ENCODE data around the gene LMAN1L. TPM values are rescaled to one million over a fixed set of nuclear protein-coding genes. Genes with fewer than 3 reads are reported as not detected.

Gene LMAN1L
- total RNA-seq, 4 donors from 2014 or later: 3.5 TPM; not detected in 3

DNA sequence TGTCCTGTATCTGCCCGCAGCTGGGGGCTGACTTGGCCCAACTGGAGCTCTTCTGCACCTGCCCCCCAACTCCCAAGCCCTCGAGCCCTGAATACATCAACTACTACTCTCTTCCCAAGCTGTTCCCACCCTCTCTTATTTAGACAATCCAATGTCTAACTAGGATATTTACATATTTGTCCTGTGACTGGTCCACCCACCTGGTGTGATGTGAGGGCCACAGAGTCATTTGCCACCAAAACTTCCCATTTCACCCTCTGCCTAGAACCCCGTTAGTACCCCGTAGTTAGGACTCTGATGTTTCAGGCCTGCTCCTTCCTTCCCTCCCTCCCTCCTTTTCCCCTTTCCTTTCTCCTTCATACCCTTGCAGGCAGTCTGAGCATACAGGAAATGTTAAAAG, 20.2 kb downstream of the LMAN1L start:
- no peak for DNase-seq
- no peaks in the 10 kb centered on the region for H3K36me3 ChIP-seq
- 71 to 82% methylated on average over 4 of the region's 4 CpGs for WGBS, 2 donors
- H3K27ac ChIP-seq: no peak overlapping the region
- intact Hi-C loops (cut with DNase I): loop anchor here (10.0 kb wide), 1 partner anchor 112 kb away; no protein-coding TSS in a partner anchor
- no peaks in the 10 kb centered on the region for H3K9me3 ChIP-seq
- H3K4me1 ChIP-seq: no peaks in the 10 kb centered on the region
- H3K27me3 ChIP-seq: no peaks in the 10 kb centered on the region
- TF ChIP-seq, protein P1, sequence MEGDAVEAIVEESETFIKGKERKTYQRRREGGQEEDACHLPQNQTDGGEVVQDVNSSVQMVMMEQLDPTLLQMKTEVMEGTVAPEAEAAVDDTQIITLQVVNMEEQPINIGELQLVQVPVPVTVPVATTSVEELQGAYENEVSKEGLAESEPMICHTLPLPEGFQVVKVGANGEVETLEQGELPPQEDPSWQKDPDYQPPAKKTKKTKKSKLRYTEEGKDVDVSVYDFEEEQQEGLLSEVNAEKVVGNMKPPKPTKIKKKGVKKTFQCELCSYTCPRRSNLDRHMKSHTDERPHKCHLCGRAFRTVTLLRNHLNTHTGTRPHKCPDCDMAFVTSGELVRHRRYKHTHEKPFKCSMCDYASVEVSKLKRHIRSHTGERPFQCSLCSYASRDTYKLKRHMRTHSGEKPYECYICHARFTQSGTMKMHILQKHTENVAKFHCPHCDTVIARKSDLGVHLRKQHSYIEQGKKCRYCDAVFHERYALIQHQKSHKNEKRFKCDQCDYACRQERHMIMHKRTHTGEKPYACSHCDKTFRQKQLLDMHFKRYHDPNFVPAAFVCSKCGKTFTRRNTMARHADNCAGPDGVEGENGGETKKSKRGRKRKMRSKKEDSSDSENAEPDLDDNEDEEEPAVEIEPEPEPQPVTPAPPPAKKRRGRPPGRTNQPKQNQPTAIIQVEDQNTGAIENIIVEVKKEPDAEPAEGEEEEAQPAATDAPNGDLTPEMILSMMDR (IDR thresholded peaks at IDR 0.05): no peak
- TF ChIP-seq POLR2A (IDR thresholded peaks at IDR 0.05): no peak
- H3K4me3 ChIP-seq (replicated peaks in 1 of 3): no peak overlapping the region

GRCh38 chr15:74833376-74834107, 20.9 kb downstream of the LMAN1L start:
- Histone ChIP-seq H3K4me1 (no peaks in the 10 kb centered on the region), H3K4me3 (replicated peaks in 1 of 3) (no peak overlapping the region), H3K27ac (no peak overlapping the region), H3K9me3 (no peaks in the 10 kb centered on the region), H3K36me3 (peaks cover 0 to 3% of the 10 kb centered on the region in 2 donors), H3K27me3 (no peaks in the 10 kb centered on the region)
- TF ChIP-seq, protein P1 (IDR thresholded peaks at IDR 0.05): no peak
- no peak for TF ChIP-seq POLR2A (IDR thresholded peaks at IDR 0.05)
- WGBS, 2 donors: 77 to 90% methylated on average over 7 to 10 of the region's 12 CpGs
- intact Hi-C loops (cut with DNase I): loop anchor here (10.0 kb wide), 1 partner anchor 111 kb away; no protein-coding TSS in a partner anchor
- DNase-seq: no peak

DNA sequence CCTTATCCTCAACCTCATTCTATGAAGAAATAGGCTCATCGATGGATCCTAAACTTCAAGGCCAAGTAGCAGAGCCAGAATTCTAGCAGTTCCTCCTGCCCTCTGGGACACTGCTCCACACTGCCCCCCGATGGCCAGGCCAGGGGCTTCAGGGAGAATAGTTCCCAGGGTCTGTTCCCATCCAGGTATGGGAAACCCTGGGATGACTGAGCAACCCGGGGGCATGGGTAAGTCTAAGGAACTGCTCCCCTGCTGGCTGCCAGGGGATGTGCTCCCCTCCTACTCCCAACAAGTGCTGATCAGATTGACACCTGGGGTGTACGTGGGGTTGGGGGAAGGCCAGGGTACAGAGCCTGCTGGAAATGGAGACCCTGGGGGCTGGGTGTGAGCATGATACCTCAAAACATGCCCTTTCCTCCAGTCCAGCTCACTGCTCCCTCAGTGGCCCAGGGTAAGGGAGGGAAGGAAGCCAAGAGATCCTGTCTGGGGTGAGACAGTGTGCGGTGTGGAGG, 22.7 kb downstream of the LMAN1L start:
- peaks cover 0 to 3% of the 10 kb centered on the region in 2 donors for H3K36me3 ChIP-seq
- peak; percentile 58 to 65 for DNase-seq
- H3K9me3 ChIP-seq: no peaks in the 10 kb centered on the region
- H3K27me3 ChIP-seq: no peaks in the 10 kb centered on the region
- 30 to 52% methylated on average over 4 of the region's 5 CpGs for WGBS, 2 donors
- no peak overlapping the region for H3K27ac ChIP-seq
- intact Hi-C loops (cut with DNase I): loop anchor here (5.0 to 10.0 kb wide), 2 partner anchors 63 to 109 kb away; no protein-coding TSS in a partner anchor
- no peak overlapping the region for H3K4me3 ChIP-seq (replicated peaks in 1 of 3)
- TF ChIP-seq, protein P1 (IDR thresholded peaks at IDR 0.05): peak; percentile 32 to 75 (median 59)
- TF ChIP-seq POLR2A (IDR thresholded peaks at IDR 0.05): no peak
- H3K4me1 ChIP-seq: no peaks in the 10 kb centered on the region

GRCh38 chr15:74836846-74837245, 24.2 kb downstream of the LMAN1L start:
- 97 to 99% methylated on average over 7 of the region's 7 CpGs for WGBS, 2 donors
- H3K36me3 ChIP-seq: peaks cover 0 to 3% of the 10 kb centered on the region in 2 donors
- H3K27ac ChIP-seq: no peak overlapping the region
- H3K9me3 ChIP-seq: no peaks in the 10 kb centered on the region
- peaks cover 9 to 10% of the 10 kb centered on the region in 2 donors for H3K4me1 ChIP-seq
- no peak overlapping the region for H3K4me3 ChIP-seq (replicated peaks in 1 of 3)
- no peak for DNase-seq
- no peaks in the 10 kb centered on the region for H3K27me3 ChIP-seq
- intact Hi-C loops (cut with DNase I): loop anchor here (5.0 to 10.0 kb wide), 2 partner anchors 65 to 108 kb away; no protein-coding TSS in a partner anchor
- TF ChIP-seq POLR2A (IDR thresholded peaks at IDR 0.05): no peak
- TF ChIP-seq, protein P1 (IDR thresholded peaks at IDR 0.05): no peak

Measured in thyroid gland (tissue), 4 donors.